ENCODE results near the gene CBS.
"Not testable (repeated sequence)": the region's sequence is repeated elsewhere in the genome, so short reads cannot be mapped to it uniquely, and the experiment has no call there.

CBS gene

DNA sequence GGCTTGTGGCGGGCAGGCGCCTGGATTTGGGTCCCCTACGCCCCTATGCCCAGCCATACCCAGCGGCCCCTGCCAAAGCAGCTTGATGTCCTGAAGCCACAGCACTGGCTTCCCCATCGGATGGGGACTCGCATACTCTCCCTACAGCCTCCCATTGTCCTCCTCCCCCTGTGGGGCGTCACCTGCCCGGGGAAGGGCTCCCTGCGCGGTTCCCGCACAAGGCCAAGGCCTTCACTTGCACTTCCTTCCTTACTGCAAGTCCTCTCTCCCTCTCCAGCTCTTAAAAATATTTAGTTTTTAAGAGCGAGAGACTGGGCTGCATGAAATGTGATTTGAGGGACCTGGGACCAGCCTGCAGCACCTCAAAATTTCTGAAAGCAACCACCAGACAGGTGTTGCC, 8.9 kb downstream of the CBS start:
- not testable (repeated sequence) for DNase-seq

DNA sequence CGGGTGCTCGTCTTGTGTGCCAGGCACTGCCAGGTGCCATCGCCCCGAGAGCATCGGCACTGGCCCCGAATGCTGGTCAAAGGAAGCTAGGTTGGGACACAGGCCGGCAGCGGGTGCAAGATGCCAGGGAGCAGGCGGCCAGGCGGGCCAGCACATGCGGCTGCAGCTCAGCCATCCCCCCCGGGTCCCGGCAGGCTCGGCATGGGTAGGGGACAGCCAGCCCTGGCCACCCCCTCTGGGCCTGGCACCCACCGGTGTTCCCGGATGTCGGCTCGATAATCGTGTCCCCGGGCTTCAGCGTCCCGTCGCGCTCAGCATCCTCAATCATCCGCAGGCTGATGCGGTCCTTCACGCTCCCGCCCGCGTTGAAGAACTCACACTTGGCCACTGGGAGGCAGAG, 9.6 kb downstream of the CBS start:
- not testable (repeated sequence) for DNase-seq

DNA sequence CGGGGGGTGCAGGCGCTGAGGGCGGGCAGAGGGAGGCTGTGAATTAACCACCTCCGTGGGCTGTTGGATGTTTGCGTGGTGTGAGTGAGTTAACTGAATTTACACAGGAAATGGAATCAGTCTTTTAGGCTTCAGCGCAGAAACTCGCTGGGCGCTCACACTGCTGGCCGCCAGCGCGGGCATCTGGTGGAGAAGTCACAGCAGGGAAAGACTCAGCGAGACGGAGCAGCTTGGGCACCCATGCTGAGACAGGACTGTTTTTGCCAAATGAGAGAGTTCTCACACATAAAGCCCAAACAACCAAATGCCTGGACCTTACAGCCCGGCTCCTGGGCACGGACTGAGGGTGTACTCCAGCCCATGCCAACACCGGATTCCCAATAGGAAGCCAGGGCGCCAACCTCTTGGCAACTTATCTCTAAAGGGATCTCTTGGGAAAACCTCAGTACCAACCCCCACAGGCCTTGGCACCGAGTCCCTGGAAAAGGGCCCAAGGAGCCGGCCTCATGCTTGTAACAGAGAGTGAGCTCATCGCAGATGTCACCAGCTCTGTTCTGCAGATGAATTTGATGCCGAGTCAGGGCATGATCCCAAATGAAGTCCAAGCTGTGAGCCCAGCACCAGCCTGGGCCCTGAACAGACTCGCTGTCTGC, 11.2 kb downstream of the CBS start:
- not testable (repeated sequence) for DNase-seq

DNA sequence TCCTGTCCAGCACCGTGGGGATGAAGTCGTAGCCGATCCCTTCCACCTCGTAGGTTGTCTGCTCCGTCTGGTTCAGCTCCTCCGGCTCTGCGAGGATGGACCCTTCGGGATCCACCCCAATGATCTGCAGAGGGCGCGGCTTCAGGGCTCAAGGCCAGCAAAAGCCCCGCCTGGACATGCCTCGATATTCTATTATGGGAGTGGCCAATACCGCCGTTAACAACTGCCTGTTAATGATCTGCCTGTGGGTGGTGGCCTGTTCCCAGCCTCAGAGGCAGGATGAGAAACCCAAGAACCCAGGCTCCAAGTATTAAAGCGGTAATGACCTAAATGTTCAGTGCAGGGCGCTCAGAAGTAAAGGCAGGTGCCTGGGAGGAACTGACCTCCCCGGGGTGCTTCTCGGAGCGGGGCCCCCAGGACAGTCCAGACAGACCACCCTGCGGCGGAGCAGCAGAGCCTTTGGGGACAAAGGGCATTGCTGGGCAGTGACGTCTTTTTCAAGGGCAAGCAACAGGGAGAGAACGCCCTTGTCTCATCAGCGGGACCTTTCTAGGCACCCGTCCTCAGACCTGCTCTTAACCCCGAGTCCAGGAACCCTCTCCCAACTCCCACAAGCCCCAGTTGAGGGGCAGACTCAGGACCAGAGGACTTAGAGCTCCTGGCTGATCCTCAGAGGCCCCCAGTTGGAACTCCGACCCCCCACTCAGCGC, 12.5 kb downstream of the CBS start:
- DNase-seq: not testable (repeated sequence)

DNA sequence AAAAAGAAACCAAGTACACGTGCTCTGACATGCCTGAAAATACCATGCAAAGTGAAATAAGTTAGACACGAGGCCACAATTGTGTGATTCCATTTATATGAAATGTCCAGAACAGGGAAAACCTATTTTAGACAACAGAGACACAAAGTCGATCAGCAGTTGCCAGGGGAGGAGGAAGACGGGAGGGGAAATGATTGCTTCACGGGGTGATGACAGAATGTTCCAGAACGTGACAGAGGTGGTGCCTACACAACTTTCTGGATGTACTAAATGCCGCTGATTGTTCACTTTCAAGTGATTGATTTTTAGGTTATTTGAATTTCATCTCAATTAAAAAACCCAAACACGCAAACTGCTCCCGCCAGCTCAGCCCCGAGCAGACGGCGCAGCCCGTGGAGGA, 22.5 kb downstream of the CBS start:
- not testable (repeated sequence) for DNase-seq

DNA sequence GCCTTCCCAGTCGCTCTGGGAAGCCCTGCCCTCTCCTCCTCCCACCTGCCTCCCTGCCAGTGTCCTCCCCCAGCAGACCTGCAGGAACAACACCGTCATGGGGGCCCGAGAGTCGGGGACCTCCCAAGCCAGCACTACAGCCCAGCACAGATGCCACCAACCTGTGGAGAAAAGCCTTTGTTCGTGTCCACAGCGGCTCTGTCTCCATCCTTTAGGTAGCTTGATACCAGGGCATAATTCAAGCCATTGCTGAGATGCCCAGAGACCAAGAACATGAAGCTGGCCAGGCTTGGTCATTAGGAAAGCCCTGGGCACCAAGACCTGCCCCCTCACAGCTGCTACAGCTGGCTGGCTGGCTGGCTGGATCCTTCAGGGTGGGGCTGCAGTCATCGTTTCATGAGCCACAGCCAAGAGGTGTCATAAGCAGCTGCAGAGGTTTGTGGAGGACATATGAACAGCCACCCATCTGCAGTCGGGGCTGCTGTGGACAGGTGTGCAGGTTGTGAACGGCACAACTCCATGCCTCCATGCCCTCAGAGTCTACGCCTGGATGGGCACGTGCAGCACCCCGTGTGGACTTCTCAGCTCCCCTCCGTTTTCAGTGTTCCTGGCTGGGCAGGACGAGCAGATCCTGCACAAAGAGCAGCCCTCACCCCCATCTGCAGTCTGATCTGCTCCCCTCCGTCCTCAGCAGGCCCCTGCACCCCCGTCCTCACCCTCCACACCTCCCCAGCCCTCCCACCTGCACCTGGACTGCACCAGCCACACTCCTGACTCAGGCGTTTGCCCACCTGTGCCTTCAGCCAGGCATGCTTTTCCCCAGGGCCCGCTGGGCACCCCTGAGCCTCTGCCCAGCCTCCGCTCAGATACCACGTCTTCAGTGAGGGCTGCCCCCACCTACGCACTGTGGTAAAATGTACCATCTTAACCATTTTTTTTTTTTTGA, 29.5 kb downstream of the CBS start:
- DNase-seq: not testable (repeated sequence)

DNA sequence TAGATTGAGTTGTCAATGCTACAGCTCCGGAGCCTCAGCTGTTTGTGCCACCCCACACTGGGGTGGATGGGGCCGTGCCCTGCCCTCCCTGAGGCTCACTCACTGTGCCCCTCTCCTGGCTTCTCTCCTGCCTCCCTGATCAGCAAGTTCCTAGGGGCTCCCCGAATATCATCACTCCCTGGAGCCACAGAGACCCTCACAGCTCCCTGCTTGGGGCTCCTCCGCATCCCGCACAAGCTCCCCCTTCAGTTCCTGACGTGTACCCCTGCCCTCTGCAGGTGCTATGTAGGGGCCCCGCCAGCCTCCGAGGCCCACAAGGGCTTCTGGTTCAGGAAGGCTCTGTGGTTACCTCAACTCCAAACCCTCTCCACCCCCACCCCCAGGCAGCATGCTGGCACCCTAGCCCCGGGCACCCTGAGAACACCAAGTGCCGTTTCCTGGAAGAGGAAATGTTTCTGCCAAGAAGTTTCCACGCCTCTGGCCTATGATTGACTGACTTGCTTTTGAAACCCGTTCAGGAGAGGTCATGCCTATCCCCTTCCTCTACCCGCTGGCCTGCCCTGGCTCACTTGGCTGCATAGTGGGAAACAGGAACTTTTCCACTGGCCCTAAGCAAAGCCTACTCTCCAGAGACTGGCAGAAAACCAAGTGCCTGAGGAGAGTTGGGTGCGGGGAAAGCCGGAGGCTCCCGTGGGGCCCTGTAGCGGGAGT, 30.3 kb downstream of the CBS start:
- DNase-seq: not testable (repeated sequence)

DNA sequence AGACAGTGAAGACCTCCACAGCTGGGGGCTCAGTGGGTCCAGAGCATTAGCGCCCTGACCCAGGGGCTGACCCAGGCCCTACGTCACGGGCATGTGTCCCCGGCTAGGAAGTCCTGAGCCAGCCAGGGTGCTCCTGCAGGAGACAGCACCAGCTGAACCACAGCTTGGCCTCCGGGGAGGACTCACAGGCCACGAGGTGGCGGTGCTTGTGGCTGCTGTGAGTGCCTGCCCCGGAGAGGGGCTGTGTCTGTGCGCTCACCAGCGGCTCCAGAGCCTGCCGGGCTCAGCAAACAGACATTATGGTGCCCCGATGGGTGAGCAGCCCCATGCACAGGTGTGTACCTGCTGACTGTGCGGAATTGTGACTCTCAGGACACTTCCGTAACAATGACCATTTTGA, 31.1 kb downstream of the CBS start:
- DNase-seq: not testable (repeated sequence)

DNA sequence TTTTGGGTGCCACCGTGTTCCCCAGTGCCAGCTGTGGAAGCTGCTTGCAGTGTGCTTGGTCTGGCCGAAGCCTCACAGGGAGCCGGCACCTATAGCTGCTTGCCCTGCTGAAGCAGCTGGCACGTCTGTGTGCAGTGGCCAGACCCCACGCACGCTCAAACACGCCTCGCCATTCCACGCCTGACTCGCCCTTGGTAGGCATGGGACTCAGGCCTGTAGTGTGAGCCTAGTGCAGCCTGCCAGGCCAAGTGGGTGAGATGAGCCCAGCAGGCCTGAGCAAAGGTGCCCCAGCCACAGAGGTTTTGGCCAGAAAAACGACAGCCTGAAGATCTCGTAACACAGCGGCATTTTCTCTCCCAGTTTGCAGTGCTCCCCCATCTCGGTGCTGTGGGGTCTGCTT, 32.3 kb downstream of the CBS start:
- DNase-seq: not testable (repeated sequence)

DNA sequence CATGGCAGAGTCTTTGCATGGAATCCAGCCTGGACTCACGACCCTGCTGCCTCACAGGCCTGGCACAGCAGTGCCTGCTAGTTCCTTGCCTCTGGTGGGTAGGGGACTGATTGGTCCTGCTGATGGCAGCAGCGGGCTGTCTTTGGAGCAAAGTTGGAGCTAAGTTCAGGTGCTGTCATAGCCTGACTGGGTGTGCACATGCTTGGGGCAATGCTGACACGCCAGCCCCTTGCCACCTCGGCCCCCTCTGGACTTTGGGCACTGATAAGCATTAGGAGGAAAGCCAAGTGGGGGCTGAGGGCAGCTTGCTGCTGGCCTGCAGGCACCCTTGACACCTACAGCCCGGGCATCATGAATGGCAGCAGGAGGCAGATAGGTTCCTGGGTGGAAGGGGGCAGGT, 33.5 kb downstream of the CBS start:
- DNase-seq: not testable (repeated sequence)

DNA sequence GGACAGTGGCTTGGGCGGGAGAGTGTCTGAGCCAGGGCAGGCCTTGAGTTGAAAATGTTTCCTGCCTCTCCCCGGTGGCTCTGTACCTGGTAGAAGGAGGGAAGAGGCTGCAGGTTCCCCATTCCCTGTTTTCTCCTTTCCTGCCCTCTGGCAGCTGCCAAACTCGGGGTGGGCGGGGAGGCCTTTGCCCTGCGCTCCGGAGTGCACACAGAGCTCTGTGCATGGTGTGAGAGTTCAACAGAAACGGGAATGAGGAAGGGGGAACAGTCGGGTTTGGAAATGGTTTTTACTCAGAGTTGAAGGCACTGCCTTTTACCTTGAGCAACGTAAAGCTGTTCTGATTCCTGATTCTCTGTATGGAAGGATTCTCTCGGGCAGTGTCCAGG, 37.0 kb downstream of the CBS start:
- DNase-seq: not testable (repeated sequence)

DNA sequence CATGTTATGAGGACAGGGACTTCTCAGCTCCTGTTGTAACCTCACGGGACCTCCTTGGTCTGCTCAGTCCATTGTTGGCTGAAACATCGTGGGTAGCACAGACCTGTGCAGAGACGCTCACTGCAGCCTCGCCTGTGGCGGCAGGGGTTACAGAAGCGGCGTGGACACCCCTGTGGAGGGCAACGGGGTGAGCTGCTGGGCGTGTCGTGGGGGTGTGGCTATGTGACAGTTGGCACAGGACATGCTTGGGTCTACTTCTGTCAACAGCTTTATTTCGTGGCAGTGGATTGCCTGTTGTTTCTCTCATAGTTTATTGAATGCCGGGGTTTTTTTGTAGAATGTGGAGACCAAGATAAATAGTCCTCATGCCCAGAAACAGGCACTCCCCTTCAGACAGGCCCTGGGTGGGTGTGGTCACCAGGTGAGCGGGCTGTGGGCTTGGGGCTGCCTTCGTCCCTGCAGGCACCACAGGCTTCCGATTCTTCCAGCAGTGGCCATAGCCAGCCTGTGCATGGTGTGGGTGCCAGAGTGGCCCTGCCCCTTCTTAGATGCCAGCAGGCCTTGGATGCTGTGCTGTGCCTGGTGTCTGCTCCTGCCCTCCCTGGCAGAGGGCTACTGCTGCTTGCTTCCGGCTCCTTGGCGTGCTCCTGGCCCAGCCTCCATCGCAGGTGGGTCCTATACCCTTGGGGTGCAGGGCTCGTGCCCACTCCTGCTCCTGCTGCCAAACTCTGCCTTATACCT, 37.5 kb downstream of the CBS start:
- not testable (repeated sequence) for DNase-seq

DNA sequence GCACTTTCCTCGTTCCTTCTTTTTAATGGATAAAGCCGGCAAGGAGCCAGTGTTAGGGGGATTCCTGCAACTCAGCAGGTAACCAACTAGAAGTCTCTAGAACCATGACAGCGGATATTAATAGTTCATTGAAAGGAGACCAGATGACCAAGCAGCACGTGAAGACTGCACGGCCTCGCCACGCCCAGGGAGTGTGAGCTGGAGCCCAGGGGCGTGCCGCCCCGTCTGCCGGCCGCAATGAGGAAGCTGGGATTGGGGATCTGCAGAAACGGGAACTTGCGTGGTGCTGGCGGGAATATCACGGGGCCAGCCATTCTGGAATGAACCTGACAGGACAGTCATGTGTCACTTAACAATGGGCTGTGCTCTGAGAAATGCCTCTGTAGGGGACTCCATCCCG, 38.7 kb downstream of the CBS start:
- DNase-seq: not testable (repeated sequence)

DNA sequence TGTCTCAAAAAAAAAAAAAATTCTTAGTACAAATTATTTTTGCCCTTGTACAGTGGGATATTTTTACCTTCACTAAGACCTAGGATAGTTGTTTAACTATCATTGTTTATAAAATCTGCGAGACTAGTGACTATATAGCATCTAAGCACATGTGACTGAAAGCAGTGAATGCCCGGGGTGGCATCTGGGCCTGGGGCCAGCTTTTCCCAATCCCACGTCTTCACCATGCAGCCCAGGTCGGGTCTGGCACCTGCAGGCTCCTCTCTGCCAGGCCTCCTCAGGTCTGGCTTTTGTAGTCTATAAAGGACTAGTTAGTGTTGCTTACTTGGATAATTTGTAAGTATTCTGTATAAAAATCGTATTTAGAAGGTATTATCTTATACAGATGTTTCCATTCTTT, 40.8 kb downstream of the CBS start:
- DNase-seq: no peak

DNA sequence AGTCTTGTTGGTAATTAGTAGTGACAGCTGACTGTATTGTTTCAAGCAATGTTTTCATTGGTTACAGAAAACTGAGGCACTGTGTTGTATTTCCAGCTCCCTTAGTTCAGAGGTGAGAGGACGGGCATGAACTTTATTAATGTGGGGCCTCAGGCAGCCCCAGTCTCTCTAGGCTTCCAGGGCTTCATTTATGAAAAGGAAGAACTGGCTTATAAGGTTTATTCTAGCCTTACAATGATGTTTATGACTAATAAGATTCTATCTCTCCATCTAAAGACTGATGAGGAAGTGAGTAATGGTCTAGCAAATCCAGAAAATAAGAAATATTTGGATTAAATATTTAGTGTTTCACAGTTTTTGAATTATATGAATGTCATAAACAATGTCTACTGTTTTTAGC, 41.5 kb downstream of the CBS start:
- DNase-seq: no peak

DNA sequence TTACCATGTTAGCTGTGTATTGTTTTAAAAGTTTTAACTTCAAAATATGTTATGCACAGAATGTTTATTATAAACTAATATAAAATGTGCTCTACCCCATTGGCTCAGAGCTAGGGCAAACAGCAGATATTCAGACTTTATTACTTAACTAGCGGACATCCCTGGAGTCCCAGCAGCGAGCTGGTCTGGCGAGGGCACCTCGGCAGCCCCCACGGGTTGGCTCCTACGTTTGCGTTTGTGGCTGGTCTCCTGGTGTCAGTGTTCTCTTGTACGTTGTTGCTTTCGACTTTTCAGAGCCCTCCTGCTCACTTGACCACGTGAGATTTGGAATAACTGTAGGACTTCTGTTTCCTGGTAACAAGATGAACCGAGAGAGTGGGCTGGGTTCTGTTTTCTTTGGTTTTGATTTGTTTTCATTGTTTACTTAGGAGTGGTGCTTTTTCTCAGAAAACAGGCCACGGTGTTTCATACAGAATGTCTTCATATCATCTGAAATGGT, 44.5 kb downstream of the CBS start:
- no peak for DNase-seq

DNA sequence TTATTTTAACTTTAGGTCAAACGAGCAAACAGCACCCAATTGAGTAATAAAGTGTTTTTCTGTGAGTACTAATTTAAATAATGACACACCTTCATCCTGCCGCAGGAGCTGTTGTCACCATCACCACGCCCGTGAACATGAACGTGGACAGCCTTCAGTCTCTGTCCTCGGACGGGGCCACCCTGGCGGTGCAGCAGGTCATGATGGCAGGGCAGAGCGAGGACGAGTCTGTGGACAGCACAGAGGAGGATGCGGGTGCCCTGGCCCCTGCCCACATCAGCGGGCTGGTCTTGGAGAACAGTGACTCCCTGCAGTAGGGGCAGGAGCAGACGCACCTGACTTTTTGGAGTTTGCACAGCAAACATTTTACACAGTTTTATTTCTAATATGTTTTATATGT, 45.9 kb downstream of the CBS start:
- no peak for DNase-seq

DNA sequence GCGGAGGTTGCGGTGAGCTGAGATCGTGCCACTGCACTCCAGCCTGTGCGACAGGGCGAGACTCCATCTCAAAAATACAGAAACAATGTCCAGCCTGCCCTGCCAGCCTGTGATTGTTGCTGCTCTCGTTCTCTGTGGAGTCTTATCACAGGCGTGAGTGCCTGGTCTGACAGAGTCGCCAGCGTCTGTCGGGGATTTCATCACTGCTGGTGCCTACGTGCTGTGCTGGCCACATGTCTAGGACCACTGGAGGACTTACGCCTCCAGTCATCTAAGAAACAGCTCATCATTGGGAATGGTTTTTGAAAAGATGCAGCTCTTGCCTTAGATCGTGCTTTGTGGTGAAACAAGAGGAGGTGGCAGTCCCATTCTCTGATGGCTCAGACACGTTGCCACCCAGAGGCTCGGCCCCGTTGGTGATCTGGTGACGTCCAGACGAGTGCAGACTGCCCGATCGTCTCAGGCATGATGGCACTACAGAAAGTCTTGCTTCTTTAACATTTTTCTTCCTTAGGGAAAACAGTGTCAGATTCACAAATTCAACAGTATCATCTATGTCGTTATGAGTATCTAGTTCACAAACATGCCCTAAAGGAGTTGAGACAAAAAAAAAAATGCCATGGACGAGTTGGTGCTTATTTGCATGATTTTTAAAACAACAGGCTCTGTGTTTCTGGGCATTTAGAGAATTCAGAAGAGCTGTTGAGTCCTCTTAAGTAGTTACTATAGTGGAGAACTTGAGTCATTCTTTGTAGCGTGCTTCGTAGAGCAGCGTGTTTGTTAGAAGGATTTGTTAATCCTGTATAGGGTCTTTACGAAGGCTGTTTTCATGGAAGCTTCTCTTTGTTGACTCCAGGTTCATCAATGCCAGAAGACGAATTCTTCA, 47.5 kb downstream of the CBS start:
- no peak for DNase-seq

DNA sequence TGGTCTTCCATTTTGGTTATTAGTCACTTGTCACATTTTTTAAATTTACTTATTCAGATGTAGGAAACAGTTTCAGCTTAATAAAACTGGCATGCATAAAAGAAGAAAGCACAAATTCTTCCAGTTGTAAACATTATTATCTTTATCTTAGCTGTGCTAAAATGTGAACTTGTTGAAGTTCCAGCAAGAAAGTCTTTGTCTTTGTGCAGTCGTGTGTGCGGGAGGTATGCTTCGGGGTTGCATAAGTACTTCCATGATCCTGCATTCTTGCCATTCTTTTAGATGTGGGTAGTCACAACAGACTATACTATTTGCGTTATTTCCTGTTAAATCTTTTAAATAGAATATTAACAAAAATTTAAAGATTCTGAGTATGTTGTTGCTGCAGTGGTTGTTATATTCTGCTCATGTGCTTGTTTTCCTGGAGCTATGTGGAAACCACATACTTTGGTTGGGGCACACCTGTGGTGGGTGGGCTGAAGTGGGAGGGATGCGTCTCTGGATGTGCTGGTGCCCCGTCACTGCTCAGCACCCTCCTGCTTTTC, 49.9 kb downstream of the CBS start:
- DNase-seq: no peak

DNA sequence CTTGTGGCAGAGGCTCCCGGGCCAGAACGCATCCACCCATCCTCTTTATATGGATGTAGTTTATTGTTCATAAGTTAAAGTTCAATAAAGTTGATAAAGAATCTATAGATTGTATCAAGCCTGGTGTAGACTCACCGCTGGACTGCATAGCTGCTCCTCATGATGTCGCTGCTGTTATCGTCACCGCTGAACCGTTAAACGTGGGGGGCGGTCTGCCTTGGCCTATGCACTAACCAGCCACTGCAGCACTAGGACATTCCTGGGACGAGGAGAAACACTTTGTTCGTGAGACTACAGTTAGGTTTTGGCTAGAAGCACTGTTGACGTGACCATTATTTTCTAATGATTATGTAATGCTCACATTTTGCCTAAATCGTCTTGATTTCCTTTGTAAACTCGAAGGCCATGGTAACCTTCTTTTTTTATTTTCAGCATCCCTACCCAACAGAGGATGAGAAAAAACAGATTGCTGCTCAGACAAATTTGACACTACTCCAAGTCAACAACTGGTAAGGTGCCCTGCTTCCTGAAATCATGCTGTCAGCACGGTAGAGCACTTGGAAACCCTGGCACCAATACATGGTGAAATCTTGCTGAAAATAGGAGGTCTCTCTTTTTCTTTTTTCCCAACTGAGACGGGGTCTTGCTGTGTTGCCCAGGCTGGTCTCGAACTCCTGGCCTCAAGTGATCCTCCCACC, 51.0 kb downstream of the CBS start:
- no peak for DNase-seq

Data from SIG-M5 (cell line).